Measurements from ENCODE around the gene CPVL. TPM values are rescaled to one million over a fixed set of nuclear protein-coding genes. Genes with fewer than 3 reads are reported as not detected.

The CPVL gene
- total and polyA plus RNA-seq, 2 experiments from 2014 or later: 31.9 to 37.8 TPM

- TF ChIP-seq STAT1 (IDR thresholded peaks at IDR 0.05; ENCODE audit: unreplicated experiment) (no peak), ETS1 (IDR thresholded peaks at IDR 0.05) (no peak), ZNF331 (CRISPR knock-in tag; IDR thresholded peaks at IDR 0.05; ENCODE audit: low read depth) (no peak), ZNF462 (CRISPR knock-in tag; IDR thresholded peaks at IDR 0.05) (no peak)
Observed at GRCh38 chr7:29019896-29020295, 126.4 kb downstream of the CPVL start (continued).

GRCh38 chr7:29019387-29019786, 127.0 kb downstream of the CPVL start:
- H3K79me2 ChIP-seq (replicated peaks; ENCODE audit: insufficient read depth): no peaks in the 10 kb centered on the region
- H3K27ac Mint-ChIP-seq: 0 out of 2 replicates have a peak overlapping the region, but pooled peaks have one; percentile 22
- DNase-seq (ENCODE audit: low spot score) (no peak), ATAC-seq (no peak)
- H3K27me3 ChIP-seq (ENCODE audit: insufficient read depth): no peaks in the 10 kb centered on the region
- no peak overlapping the region for H3K4me2 ChIP-seq
- no peaks in the 10 kb centered on the region; the same call in 2 of the 3 replicates for H3K4me1 Mint-ChIP-seq
- H3F3A ChIP-seq (replicated peaks; ENCODE audit: low read depth): no peaks in the 10 kb centered on the region
- peaks cover 13% of the 10 kb centered on the region; the same call in 2 of the 3 replicates for H3K9me3 Mint-ChIP-seq
- no peak overlapping the region for H3K4me3 ChIP-seq
- H4K20me1 ChIP-seq (replicated peaks; ENCODE audit: insufficient read depth): no peaks in the 10 kb centered on the region
- H3K9me2 ChIP-seq (ENCODE audit: insufficient read depth): 0 out of 2 replicates have a peak, but pooled peaks cover 8% of the 10 kb centered on the region
- no peaks in the 10 kb centered on the region for H3K4me1 ChIP-seq (ENCODE audit: insufficient read depth)
- no peaks in the 10 kb centered on the region for H3K36me3 ChIP-seq (ENCODE audit: insufficient read depth)
- no peak overlapping the region for H2AFZ ChIP-seq
- peaks cover 24% of the 10 kb centered on the region for H3K36me3 Mint-ChIP-seq (ENCODE audit: low read depth)
- H3K27ac ChIP-seq (ENCODE audit: low read depth): no peak overlapping the region
- no peak overlapping the region for H3K4me3 Mint-ChIP-seq
- H3K27me3 Mint-ChIP-seq (ENCODE audit: insufficient read depth, low read depth, poor library complexity): no peaks in the 10 kb centered on the region
- TF ChIP-seq, protein P1, sequence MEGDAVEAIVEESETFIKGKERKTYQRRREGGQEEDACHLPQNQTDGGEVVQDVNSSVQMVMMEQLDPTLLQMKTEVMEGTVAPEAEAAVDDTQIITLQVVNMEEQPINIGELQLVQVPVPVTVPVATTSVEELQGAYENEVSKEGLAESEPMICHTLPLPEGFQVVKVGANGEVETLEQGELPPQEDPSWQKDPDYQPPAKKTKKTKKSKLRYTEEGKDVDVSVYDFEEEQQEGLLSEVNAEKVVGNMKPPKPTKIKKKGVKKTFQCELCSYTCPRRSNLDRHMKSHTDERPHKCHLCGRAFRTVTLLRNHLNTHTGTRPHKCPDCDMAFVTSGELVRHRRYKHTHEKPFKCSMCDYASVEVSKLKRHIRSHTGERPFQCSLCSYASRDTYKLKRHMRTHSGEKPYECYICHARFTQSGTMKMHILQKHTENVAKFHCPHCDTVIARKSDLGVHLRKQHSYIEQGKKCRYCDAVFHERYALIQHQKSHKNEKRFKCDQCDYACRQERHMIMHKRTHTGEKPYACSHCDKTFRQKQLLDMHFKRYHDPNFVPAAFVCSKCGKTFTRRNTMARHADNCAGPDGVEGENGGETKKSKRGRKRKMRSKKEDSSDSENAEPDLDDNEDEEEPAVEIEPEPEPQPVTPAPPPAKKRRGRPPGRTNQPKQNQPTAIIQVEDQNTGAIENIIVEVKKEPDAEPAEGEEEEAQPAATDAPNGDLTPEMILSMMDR (conservative IDR thresholded peaks at IDR 0.05; ENCODE audit: low read depth in 2 of 2): 0 out of 4 replicates have a peak, but pooled peaks of 1 of the 2 experiments have one; percentile 3
- no peak for TF ChIP-seq ZNF462 (CRISPR knock-in tag; IDR thresholded peaks at IDR 0.05)
